Right renal pelvis (tissue), 4 donors: ENCODE results near the gene PCDHA8. TPM values are rescaled to one million over a fixed set of nuclear protein-coding genes. Genes with fewer than 3 reads are reported as not detected.
"Not testable (repeated sequence)": the region's sequence is repeated elsewhere in the genome, so short reads cannot be mapped to it uniquely, and the experiment has no call there.

Experiments used
- DNase-seq, 4 donors: peaks; one replicate each; pipeline ENCODE4 v3.0.0-alpha.2; 2013; ENCODE audit warnings: low read depth in 4 of 4, low spot score in 3 of 4, missing footprints in 1 of 4
- polyA plus RNA-seq, 4 donors: library from polyadenylated mRNA; unstranded; fragments of 120-200 nt; gene quantifications; one replicate each; pipeline ENCODE4 v1.2.1, GENCODE V29; 2013; ENCODE audit not compliant: insufficient read length in 4 of 4

Gene PCDHA8
- polyA plus RNA-seq, 4 donors: 0.04 to 0.07 (median 0.06) TPM; not detected in 1

DNA sequence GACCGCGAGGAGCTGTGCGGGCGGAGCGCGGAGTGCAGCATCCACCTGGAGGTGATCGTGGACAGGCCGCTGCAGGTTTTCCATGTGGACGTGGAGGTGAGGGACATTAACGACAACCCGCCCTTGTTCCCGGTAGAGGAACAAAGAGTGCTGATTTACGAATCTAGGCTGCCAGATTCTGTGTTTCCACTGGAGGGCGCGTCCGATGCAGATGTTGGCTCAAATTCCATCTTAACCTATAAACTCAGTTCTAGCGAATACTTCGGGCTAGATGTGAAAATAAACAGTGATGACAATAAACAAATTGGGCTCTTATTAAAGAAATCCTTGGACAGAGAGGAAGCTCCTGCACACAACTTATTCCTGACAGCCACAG is 12.6 kb upstream of the PCDHA8 start:
- DNase-seq: no peak

DNA sequence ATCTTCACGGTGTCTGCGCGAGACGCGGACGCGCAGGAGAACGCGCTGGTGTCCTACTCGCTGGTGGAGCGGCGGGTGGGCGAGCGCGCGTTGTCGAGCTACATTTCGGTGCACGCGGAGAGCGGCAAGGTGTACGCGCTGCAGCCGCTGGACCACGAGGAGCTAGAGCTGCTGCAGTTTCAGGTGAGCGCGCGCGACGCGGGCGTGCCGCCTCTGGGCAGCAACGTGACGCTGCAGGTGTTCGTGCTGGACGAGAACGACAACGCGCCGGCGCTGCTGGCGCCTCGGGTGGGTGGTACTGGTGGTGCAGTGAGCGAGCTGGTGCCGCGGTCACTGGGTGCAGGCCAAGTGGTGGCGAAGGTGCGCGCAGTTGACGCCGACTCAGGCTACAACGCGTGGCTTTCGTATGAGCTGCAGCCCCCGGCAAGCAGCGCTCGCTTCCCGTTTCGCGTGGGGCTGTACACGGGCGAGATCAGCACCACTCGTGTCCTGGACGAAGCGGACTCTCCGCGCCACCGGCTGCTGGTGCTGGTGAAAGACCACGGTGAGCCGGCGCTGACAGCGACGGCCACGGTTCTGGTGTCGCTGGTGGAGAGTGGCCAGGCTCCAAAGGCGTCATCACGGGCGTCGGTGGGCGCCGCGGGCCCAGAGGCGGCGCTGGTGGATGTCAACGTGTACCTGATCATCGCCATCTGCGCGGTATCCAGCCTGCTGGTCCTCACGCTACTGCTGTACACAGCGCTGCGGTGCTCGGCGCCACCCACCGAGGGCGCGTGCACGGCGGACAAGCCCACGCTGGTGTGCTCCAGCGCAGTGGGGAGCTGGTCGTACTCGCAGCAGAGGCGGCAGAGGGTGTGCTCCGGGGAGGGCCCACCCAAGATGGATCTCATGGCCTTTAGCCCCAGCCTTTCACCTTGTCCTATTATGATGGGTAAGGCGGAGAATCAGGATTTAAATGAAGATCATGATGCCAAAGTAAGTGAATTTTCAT is 11.2 kb upstream of the PCDHA8 start:
- not testable (repeated sequence) for DNase-seq

DNA sequence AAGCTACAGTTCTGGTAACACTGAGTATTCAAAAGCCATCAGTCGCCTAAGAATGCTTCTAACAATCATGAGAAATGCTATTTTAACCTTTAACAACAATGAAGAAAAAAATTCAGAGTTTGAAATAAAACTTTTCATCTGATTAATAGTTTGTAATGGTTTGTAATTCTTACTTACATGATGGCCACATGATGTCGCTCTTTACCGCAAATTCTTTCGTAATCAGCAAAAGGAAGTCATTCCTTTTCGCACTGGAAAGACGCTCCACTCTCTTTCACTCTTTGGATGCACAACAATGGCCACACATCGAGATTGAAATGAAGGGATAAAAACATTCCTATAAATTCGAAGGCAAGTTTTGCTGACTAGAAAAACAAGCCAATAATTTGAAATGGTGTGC is 7.0 kb upstream of the PCDHA8 start, which contains the start of gene PCDHA7:
PCDHA7 (plus strand) TSS at position 277 of the 400 bp plus-strand sequence; CDS start at position 392, 115 bp downstream.
- DNase-seq: no peak

DNA sequence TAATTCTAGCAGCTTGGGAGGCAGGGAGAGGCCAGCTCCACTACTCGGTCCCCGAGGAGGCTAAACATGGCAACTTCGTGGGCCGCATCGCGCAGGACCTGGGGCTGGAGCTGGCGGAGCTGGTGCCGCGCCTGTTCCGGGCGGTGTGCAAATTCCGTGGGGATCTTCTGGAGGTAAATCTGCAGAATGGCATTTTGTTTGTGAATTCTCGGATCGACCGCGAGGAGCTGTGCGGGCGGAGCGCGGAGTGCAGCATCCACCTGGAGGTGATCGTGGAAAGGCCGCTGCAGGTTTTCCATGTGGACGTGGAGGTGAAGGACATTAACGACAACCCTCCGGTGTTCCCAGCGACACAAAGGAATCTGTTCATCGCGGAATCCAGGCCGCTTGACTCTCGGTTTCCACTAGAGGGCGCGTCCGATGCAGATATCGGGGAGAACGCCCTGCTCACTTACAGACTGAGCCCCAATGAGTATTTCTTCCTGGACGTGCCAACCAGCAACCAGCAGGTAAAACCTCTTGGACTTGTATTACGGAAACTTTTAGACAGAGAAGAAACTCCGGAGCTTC is 6.5 kb upstream of the PCDHA8 start:
- not testable (repeated sequence) for DNase-seq

DNA sequence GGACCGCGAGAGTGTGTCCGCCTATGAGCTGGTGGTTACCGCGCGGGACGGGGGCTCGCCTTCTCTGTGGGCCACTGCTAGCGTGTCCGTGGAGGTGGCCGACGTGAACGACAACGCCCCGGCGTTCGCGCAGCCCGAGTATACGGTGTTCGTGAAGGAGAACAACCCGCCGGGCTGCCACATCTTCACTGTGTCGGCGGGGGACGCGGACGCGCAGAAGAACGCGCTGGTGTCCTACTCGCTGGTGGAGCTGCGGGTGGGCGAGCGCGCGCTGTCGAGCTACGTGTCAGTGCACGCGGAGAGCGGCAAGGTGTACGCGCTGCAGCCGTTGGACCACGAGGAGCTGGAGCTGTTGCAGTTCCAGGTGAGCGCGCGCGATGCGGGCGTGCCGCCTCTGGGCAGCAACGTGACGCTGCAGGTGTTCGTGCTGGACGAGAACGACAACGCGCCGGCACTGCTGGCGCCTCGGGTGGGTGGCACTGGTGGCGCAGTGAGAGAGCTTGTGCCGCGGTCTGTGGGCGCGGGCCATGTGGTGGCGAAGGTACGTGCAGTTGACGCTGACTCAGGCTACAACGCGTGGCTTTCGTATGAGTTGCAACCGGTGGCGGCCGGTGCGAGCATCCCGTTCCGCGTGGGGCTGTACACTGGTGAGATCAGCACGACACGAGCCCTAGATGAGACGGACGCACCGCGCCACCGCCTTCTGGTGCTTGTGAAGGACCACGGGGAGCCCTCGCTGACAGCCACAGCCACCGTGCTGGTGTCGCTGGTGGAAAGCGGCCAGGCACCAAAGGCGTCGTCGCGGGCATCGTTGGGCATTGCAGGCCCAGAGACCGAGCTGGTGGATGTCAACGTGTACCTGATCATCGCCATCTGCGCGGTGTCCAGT is 5.1 kb upstream of the PCDHA8 start:
- no peak for DNase-seq

DNA sequence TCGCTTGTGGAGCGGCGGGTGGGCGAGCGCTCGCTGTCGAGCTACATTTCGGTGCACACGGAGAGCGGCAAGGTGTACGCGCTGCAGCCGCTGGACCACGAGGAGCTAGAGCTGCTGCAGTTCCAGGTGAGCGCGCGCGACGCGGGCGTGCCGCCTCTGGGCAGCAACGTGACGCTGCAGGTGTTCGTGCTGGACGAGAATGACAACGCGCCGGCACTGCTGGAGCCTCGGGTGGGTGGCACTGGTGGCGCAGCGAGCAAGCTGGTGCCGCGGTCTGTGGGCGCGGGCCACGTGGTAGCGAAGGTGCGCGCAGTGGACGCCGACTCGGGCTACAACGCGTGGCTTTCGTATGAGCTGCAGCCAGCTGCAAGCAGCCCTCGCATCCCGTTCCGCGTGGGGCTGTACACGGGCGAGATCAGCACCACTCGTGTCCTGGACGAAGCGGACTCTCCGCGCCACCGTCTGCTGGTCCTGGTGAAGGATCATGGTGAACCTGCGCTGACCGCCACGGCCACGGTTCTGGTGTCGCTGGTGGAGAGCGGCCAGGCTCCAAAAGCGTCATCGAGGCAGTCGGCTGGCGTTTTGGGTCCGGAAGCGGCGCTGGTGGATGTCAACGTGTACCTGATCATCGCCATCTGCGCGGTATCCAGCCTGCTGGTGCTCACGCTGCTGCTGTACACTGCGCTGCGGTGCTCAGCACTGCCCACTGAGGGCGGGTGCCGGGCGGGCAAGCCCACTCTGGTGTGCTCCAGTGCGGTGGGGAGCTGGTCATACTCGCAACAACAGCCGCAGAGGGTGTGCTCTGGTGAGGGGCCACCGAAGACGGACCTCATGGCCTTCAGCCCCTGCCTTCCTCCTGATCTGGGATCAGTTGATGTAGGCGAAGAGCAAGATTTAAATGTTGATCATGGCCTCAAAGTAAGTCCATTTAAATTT is 2.1 kb downstream of the PCDHA8 start:
- no peak for DNase-seq

DNA sequence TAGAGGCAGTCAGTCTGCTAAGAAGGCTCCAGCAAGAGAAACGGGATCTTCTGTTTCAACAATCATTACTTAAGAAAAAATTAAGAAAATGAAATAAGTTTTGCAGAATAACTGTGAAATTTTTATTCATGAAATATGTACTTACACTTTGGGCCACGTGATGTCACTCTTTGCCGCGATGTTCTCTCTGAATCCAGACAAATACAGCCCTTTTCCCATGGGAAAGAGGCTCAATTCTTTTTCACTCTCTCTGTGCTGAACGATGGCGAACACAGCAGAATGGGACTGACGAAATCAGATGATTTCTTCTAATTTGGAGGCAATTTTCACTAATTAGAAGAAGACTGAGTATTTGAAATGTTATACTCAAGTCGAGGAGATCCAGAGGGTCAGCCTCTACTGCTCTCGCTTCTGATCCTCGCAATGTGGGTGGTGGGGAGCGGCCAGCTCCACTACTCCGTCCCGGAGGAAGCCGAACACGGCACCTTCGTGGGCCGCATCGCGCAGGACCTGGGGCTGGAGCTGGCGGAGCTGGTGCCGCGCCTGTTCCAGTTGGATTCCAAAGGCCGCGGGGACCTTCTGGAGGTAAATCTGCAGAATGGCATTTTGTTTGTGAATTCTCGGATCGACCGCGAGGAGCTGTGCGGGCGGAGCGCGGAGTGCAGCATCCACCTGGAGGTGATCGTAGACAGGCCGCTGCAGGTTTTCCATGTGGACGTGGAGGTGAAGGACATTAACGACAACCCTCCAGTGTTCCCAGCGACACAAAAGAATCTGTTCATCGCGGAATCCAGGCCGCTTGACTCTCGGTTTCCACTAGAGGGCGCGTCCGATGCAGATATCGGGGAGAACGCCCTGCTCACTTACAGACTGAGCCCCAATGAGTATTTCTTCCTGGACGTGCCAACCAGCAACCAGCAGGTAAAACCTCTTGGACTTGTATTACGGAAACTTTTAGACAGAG is 7.4 kb downstream of the PCDHA8 start, which contains the start of gene PCDHA9:
PCDHA9 (plus strand) TSS at position 244 of the 964 bp plus-strand sequence; CDS start at position 358, 114 bp downstream.
- not testable (repeated sequence) for DNase-seq

DNA sequence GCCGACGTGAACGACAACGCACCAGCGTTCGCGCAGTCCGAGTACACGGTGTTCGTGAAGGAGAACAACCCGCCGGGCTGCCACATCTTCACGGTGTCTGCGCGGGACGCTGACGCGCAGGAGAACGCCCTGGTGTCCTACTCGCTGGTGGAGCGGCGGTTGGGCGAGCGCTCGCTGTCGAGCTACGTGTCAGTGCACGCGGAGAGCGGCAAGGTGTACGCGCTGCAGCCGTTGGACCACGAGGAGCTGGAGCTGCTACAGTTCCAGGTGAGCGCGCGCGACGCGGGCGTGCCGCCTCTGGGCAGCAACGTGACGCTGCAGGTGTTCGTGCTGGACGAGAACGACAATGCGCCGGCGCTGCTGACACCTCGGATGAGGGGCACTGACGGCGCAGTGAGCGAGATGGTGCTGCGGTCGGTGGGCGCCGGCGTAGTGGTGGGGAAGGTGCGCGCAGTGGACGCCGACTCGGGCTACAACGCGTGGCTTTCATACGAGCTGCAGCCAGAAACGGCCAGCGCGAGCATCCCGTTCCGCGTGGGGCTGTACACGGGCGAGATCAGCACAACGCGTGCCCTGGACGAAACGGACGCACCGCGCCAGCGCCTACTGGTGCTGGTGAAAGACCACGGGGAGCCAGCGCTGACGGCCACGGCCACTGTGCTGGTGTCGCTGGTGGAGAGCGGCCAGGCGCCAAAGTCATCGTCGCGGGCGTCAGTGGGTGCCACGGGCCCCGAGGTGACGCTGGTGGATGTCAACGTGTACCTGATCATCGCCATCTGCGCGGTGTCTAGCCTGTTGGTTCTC is 9.0 kb downstream of the PCDHA8 start:
- not testable (repeated sequence) for DNase-seq

DNA sequence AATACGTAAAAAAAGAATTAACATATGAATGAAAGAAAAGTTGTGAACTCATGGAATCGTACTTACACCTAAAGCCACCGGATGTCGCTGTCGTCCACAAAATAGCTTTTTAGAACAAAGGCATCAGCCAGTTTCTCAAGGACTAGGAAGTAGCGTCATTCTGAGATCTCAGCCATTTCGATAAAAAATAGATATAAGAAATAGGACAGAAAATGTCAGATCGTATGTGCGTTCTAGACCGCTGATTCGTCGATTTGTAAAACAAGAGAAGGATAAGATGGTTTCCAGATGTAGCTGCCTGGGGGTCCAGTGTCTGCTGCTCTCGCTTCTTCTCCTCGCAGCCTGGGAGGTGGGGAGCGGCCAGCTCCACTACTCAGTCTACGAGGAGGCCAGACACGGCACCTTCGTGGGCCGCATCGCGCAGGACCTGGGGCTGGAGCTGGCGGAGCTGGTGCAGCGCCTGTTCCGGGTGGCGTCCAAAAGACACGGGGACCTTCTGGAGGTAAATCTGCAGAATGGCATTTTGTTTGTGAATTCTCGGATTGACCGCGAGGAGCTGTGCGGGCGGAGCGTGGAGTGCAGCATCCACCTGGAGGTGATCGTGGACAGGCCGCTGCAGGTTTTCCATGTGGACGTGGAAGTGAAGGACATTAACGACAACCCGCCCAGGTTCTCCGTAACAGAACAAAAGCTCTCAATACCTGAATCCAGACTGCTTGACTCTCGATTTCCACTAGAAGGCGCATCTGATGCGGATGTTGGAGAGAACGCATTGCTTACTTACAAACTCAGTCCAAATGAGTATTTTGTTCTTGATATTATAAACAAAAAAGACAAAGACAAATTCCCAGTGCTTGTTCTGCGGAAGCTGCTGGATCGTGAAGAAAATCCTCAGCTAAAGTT is 15.0 kb downstream of the PCDHA8 start, which contains the start of gene PCDHA10:
PCDHA10 (plus strand) TSS at position 126 of the 903 bp plus-strand sequence; CDS start at position 278, 152 bp downstream.
- DNase-seq: peak in 1 of 4 donors; percentile 2

DNA sequence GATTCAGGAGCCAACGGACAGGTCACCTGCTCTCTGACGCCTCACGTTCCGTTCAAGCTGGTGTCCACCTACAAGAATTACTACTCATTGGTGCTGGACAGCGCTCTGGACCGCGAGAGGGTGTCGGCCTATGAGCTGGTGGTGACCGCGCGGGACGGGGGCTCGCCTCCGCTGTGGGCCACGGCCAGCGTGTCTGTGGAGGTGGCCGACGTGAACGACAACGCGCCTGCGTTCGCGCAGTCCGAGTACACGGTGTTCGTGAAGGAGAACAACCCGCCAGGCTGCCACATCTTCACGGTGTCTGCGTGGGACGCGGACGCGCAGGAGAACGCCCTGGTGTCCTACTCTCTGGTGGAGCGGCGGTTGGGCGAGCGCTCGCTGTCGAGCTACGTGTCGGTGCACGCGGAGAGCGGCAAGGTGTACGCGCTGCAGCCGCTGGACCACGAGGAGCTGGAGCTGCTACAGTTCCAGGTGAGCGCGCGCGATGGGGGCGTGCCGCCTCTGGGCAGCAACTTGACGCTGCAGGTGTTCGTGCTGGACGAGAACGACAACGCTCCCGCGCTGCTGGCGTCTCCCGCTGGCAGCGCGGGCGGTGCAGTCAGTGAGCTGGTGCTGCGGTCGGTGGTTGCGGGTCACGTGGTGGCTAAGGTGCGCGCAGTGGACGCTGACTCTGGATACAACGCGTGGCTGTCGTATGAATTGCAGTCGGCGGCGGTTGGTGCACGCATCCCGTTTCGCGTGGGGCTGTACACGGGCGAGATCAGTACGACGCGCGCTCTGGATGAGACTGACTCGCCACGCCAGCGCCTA is 16.4 kb downstream of the PCDHA8 start:
- DNase-seq: no peak

DNA sequence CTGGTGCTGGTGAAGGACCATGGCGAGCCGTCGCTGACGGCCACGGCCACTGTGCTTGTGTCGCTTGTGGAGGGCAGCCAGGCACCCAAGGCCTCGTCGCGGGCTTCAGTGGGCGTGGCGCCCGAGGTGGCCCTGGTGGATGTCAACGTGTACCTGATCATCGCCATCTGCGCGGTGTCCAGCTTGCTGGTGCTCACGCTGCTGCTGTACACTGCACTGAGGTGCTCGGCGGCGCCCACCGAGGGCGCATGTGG is 16.9 kb downstream of the PCDHA8 start:
- DNase-seq: no peak

DNA sequence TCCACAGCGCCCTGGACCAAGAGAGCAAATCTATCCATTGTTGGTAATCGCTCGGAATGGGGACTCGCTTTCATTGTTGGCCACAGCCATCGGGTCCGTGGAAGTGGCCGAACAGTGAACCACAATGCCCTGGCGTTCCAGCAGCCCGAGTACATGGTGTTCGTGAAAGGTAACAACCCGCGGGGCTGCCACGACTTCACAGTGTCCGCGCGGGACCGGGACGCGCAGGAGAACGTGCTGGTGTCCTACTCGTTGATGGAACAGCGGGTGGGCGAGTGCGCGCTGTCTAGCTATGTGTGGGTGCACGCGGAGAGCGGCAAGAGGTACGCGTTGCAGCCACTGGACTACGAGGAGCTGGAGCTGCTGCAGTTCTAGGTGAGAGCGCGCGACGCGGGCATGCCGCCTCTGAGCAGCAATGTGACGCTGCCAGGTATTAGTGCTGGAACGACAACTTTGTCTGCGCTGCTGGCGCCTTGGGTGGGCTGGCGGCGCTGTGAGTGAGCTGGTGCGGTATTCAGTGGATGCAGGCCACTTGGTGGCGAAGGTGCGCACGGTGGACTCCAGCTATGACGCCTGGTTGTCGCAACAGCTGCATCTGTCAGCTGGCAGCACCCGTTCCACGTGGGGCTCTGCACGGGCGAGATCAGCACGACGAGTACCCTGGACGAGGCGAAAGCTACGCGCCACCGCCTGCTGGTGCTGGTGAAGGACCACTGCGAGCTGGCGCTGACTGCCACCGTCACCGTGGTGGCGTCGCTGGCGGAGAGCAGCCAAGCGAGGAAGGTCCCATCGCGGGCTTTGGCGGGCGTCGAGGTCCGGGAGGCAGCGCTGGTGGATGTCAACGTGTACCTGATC is 21.7 kb downstream of the PCDHA8 start:
- DNase-seq: no peak

DNA sequence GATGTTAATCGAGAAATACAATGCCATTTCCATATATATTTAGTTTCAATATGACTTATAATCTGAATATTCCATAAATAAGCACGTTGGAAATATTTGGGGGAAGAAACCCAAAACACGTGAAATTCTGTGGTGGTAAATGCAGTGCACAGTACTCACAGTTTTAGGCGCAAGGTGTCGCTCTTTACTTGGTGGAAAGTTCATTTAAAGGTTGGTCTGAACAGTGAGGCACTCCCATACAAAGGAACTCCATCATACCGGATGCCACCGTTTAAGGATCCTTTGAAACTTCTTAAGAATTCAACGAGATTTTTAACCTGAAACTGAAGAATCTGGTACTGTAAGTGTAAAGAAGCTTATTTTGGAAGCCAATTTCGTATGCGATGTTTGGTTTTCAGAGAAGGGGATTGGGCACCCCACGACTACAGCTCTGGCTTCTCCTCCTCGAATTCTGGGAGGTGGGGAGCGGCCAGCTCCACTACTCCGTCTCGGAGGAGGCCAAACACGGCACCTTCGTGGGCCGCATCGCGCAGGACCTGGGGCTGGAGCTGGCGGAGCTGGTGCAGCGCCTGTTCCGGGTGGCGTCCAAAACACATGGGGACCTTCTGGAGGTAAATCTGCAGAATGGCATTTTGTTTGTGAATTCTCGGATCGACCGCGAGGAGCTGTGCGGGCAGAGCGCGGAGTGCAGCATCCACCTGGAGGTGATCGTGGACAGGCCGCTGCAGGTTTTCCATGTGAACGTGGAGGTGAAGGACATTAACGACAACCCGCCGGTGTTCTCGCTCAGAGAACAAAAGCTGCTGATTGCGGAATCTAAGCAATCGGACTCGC is 28.0 kb downstream of the PCDHA8 start, which contains the start of gene PCDHA11:
PCDHA11 (plus strand) TSS at position 237 of the 834 bp plus-strand sequence; CDS start at position 384, 147 bp downstream.
- no peak for DNase-seq

DNA sequence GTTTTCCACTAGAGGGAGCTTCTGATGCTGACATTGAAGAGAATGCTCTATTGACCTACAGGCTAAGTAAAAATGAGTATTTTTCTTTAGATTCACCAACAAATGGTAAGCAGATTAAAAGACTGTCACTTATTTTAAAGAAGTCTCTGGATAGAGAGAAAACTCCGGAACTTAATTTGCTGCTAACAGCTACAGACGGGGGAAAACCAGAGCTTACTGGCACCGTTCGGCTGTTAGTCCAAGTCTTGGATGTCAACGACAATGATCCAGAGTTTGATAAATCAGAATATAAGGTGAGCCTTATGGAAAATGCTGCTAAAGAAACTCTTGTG is 28.5 kb downstream of the PCDHA8 start:
- no peak for DNase-seq
